Choroid plexus epithelial cell (primary cell): ENCODE measurements around the gene CACNA2D3.

Experiments
- DNase-seq: peaks from one replicate; pipeline ENCODE4 v3.0.0-alpha.2; 2010; ENCODE audit warnings: low read depth
- H3K4me3 ChIP-seq: 2 replicates; pipeline ENCODE4 v1.5.1; 2011; ENCODE audit warnings: low read depth, mild to moderate bottlenecking, control low read depth, low read length, moderate library complexity
- TF ChIP-seq, protein P1 (sequence below): conservative IDR thresholded peaks from 2 replicates; pipeline ENCODE4 v1.5.1; 2011; ENCODE audit warnings: low read depth, mild to moderate bottlenecking, control low read depth, inconsistent platforms, low read length, moderate library complexity

CACNA2D3 gene

DNA sequence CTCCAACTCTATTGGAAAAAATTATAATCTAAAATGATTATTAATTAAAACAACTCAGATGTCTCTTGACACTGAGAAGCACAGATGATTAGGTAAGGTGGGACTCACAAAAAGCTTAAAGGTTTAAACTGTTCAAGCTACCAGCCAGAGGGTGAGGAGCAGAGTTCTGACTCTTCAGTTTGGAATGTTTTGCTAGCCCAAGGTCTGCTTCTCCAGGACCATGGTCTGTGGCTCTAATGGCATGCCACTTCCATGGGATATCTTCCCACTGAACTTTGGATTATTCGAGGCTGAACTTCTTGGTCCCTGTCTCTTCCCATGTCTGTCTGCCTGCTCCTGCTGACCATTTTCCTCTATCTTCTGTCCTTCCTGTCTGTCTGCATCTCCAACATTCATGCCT is 49.2 kb downstream of the CACNA2D3 start:
- H3K4me3 ChIP-seq: no peak overlapping the region
- TF ChIP-seq, protein P1, sequence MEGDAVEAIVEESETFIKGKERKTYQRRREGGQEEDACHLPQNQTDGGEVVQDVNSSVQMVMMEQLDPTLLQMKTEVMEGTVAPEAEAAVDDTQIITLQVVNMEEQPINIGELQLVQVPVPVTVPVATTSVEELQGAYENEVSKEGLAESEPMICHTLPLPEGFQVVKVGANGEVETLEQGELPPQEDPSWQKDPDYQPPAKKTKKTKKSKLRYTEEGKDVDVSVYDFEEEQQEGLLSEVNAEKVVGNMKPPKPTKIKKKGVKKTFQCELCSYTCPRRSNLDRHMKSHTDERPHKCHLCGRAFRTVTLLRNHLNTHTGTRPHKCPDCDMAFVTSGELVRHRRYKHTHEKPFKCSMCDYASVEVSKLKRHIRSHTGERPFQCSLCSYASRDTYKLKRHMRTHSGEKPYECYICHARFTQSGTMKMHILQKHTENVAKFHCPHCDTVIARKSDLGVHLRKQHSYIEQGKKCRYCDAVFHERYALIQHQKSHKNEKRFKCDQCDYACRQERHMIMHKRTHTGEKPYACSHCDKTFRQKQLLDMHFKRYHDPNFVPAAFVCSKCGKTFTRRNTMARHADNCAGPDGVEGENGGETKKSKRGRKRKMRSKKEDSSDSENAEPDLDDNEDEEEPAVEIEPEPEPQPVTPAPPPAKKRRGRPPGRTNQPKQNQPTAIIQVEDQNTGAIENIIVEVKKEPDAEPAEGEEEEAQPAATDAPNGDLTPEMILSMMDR: no peak
- no peak for DNase-seq

DNA sequence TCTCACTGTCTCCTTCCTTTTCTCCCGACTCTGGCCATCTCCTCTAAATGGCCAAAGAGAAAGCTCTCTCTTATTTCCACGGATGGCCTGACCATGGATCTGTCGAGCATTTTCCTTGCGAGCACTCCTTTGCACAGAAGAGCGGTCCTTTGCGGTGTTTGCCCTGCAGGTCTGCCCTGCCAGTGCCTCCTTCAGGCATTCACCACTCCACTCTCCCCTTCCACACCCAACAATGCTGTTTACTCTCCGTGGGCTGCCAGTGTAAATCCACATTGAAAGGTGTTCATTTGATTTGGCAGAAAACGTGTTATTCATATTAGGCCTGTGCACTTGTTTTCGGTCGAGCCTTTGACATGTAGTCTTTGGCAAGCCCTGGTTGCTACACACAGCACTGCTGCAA is 49.6 kb downstream of the CACNA2D3 start:
- DNase-seq: no peak
- no peak overlapping the region for H3K4me3 ChIP-seq
- TF ChIP-seq, protein P1: no peak

DNA sequence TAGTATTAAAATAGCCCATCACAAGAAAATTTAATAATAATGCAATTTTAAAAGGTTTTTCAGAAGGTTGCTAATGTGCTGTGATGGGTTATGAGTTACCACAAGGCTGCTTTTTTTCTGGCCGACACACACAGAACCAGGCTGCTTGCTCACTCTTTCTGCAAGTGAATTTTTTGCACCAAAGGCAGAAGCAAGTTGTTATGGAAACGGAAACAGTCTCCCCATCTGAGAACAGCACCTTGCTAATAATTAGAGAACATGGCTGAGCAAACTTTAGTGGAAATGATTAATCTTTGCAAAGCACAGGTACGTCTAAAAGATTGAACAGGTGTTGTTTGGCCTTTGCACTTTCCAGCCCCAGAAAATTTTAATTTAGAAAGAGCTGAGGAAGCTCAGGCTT is 51.0 kb downstream of the CACNA2D3 start:
- no peak overlapping the region for H3K4me3 ChIP-seq
- TF ChIP-seq, protein P1: no peak

DNA sequence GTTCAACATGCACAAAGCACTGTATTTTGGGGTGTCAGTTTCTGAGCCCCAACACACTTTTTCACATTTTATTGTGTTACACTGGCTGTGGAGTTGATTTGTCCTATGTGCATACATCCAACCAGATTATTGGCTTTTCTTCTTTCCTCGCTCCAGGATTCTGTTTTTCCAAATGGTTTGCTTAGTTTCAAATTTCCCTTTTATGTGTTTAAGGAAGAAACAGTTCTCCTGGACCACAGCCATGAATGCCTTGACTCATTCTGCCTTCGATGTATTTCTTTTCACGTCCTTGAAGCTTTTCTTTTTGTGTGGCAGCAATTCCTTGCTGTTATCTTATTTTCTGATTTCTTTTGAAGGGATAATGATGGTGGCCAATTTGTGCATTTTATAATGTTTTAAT is 53.8 kb downstream of the CACNA2D3 start:
- no peak for DNase-seq
- H3K4me3 ChIP-seq: no peak overlapping the region

More for the DNA sequence above, 51.0 kb downstream of the CACNA2D3 start:
- no peak for DNase-seq

DNA sequence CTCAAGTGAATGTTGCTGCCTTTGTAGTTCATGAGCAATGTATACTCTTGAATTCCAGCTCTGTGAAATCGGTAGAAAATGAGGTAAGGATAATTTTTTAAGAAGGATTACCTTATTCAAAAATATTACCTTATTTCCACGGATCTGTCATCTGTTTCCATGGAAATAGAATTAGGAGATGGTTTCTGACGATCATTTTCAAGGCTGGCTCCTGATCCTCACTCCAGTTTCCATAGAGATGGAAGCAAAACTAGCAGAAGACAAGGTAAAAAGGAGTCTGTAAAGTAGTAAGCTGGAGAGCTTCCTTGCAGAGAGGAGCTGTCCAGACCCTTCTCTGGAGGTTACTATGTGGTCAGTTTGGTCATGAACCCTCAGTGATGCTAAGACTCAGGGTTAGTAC is 55.5 kb downstream of the CACNA2D3 start:
- TF ChIP-seq, protein P1: no peak
- no peak overlapping the region for H3K4me3 ChIP-seq
- DNase-seq: no peak

More for the DNA sequence above, 53.8 kb downstream of the CACNA2D3 start:
- TF ChIP-seq, protein P1: no peak

DNA sequence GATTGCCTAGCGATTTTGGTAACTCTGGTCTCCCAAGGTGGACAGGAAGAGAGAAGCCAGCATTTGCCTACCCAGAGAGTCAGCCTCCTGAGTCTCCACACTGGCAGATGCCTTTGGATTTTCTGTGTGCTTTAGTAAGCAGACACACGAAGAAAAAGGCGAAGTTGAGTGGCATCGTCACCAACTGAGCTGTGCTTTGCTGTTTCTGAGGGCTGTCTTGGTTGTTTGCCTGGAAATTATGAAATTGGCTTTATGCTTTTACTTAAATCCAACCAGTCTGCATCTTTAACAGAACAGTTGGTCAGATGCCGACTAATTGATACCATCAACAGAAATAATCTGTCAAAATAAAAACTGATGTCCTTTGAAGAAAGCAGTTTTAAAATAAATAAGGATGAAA is 56.0 kb downstream of the CACNA2D3 start:
- TF ChIP-seq, protein P1: no peak
- no peak for DNase-seq
- no peak overlapping the region for H3K4me3 ChIP-seq

DNA sequence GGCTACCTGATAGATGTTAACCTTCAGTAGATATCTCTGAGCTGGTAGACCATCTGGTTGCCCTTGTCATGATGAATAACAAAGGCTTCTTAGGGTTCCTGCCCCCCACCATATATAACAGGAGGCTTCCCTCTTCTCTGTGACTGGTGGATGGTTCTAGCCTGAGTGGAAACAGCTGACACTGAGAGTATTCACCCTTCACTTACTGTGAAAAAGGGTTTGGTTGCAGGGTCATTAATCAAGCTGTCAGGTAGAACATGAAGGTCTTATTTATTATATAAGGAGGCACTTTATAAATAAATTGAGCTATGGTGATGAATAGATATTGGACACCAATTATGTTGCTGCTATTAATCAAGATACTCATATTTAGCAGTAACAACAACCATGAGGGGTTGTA is 58.6 kb downstream of the CACNA2D3 start:
- no peak for DNase-seq
- no peak overlapping the region for H3K4me3 ChIP-seq
- TF ChIP-seq, protein P1: no peak
